GM19463 (cell line): ENCODE data around the gene NLRC5.
"Not testable (repeated sequence)": the region's sequence is repeated elsewhere in the genome, so short reads cannot be mapped to it uniquely, and the experiment has no call there.

ENCODE experiments used
- ATAC-seq: cut with Tn5 transposase; IDR thresholded peaks from one replicate; pipeline ENCODE4 v1.9.1; 2021; ENCODE audit warnings: mild to moderate bottlenecking, moderate library complexity; ENCODE audit not compliant: unreplicated experiment

The NLRC5 gene

GRCh38 chr16:56961851-56962281 lies 27.5 kb upstream of the NLRC5 start, which contains the start of gene CETP:
TSS of gene CETP (plus strand) at chr16:56961950. CDS start at chr16:56961980, 30 bp downstream.
- ATAC-seq, result no peak

DNA sequence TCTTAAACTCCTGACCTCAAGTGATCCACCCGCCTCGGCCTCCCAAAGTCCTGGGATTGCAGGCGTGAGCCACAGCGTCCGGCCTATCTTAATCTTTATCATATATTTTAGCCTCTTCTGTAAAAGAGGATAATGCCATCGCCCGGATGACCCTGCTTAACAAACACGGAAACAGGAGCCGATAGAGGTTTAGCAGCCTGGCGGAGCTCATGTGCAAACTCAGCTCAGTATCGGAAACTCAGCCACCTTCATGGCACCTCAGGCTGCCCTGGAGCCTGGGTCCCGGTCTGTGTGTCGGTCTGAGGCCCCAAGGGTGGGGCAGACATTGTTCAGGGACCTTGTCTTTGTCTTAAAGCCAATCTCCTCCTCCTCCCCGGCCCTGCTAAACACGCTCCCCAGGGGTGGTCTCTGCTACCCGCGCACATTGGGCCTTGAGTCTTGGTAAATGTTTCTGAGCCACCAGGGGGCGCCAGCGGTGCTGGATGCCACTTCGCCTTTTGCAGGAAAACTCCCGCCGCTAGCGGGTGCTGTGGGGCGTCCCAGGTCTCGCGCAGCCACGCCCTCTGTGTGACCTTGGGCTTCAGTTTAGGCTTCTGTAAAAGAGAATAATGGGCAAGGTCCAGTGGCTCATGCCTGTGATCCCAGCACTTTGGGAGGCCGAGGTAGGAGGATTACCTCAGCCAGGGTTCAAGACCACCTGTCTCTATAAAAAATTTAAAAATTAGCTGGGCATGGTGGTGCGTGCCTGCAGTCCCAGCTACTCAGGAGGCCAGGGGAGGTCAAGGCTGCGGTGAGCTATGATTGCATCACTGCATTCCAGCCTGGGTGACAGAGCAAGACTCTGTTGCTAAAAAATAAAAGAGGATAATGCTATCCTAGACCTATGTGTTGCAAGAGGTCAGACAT lies 24.9 kb upstream of the NLRC5 start:
- ATAC-seq, result peak; percentile 80

GRCh38 chr16:56965149-56966092 lies 23.9 kb upstream of the NLRC5 start:
- no peak for ATAC-seq

DNA sequence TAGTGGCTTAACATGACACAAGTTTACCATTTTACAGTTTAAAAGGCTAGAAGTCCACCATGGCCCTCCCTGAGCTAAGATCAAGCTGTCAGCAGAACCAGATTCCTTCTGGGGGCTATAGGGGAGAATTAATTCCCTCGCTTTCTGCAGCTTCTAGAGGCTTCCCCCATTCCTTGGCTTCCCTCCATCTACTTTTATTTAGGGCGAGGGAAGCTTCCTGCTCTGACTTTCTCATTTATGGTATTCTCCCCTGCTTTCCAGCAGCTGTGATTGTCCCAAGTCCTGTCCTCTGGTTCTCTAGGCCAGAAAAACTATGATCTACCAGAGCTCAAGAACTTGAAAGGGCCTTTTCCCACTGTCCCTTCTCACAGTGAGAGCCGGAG lies 23.3 kb upstream of the NLRC5 start:
- no peak for ATAC-seq

DNA sequence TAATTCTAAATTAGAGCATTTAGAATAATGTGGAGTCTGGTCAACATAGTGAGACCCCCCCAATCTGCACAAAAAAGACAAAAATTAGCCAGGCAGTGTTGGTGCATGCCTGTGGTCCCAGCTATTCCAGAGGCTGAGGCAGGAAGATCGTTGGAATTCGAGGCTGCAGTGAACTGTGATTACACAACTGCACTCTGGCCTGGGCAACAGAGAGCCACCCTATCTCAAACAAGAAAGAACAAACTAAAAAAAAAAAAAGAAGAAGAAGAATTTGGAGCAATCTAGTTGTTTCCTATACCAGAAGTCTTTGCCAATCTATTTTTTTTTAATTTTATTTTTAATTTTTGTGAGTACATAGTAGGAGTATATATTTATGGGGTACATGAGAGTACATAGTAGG lies 21.6 kb upstream of the NLRC5 start:
- no peak for ATAC-seq

DNA sequence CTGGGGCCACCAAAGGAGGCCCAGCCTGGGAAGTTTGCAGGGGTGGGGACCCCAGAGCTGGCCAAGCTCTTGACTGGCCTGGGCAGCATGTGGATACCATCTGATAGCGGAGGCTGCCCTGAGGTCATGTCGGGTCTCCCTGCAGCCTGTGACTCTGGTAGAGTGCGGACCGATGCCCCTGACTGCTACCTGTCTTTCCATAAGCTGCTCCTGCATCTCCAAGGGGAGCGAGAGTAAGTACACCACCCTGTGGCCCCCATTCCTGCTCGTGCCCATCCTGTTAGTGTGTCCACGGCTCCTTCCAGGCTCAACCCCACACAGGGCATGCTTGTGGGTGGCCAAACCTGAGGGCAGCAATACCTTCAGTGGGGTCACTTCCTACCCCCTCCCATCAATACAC lies 19.6 kb upstream of the NLRC5 start:
- ATAC-seq, result no peak

- ATAC-seq, result peak; percentile 81
Measured at GRCh38 chr16:56970934-56971767, 18.2 kb upstream of the NLRC5 start.

GRCh38 chr16:56971768-56972043 lies 17.7 kb upstream of the NLRC5 start:
- no peak for ATAC-seq

- ATAC-seq, result no peak
Measured at GRCh38 chr16:56972403-56973293, 16.7 kb upstream of the NLRC5 start.

DNA sequence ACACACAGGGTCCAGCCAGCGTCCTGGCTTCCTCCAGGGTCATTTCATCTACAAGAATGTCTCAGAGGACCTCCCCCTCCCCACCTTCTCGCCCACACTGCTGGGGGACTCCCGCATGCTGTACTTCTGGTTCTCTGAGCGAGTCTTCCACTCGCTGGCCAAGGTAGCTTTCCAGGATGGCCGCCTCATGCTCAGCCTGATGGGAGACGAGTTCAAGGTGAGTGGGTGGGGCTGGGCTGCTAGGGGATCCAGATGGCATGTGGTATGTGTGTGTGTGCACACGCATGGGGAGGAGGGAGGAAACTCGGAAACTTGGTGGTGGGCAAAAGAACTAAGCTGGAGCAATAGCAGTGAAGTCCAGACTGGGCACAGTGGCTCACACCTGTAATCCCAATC lies 16.1 kb upstream of the NLRC5 start:
- no peak for ATAC-seq

DNA sequence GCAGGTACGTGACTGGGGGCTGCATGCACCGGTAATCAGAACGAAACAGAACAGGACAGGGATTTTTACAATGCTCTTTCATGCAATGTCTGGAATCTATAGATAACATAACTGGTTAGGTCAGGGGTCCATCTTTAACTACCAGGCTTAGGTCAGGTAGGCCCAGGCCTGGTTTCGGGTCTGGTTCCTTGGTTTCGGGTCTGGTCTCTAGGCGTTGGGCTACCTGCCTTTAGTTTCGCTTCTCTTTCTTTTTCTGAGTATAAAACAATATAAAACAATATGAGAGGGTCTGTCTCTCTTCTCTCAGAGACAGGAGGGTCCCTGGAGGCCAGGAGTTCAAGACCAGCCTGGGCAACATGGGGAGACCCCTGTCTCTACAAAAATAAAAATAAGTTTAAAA lies 15.5 kb upstream of the NLRC5 start:
- not testable (repeated sequence) for ATAC-seq

- ATAC-seq, result no peak
Measured at GRCh38 chr16:56974549-56975300, 14.6 kb upstream of the NLRC5 start.

DNA sequence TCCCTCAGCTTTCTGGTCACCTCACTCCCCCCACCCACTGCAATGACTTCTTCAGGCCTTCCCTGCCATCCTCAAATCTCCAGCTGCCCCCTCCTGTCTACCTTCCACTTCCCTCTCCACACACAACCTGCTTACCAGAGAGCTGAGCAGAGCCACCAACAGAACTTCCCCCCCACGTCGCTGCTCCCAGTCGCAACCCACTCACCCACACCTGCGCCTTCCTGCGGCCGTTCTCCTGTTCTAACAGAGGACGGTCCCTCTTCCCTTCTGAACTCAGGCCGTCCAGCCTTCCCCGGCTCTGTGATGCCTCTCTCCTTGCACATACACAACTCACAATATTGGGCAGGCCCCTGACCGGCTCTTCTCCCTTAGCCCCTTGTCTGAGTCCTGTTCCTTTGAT lies 13.6 kb upstream of the NLRC5 start:
- ATAC-seq, result no peak

- ATAC-seq, result no peak
Measured at GRCh38 chr16:56977216-56977615, 12.1 kb upstream of the NLRC5 start.

GRCh38 chr16:56977823-56978430 lies 11.4 kb upstream of the NLRC5 start:
- no peak for ATAC-seq

DNA sequence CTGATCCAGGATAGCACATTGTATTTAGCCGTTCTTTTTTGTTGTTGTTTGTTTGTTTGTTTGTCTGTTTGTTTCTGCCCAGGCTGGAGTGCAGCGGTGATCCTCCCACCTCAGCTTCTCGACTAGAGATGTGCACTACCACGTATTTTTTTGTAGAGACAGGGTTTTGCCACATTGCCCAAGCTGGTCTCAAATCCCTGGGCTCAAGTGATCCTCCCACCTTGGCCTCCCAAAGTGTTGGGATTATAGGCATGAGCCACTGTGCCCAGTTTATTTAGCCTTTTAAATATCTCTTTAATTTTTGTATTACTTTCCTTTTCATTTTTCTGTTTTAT lies 9.2 kb upstream of the NLRC5 start:
- ATAC-seq, result no peak

GRCh38 chr16:56980792-56981724 lies 8.3 kb upstream of the NLRC5 start:
- ATAC-seq, result no peak

- ATAC-seq, result no peak
Measured at GRCh38 chr16:56981729-56982271, 7.6 kb upstream of the NLRC5 start.
